Thoracic aorta (tissue), 2 donors: ENCODE results near the gene MTHFD1L. TPM values are rescaled to one million over a fixed set of nuclear protein-coding genes. Genes with fewer than 3 reads are reported as not detected.

Experiments used
- ATAC-seq: fragments of 150-250 bp; one replicate; pipeline ENCODE4 v1.8.0; 2017; ENCODE audit warnings: low read depth; ENCODE audit not compliant: insufficient number of reproducible peaks, low FRiP score
- DNase-seq: peaks from one replicate; pipeline ENCODE4 v3.0.0-alpha.2; 2020; ENCODE audit warnings: low spot score
- H3K27ac ChIP-seq, 2 donors: fragments of 200-600 bp; sonication (generic); 1 replicate in 1 of 2; 2 replicates in 1 of 2; pipeline ENCODE4 v1.5.1; 2016; ENCODE audit warnings: mild to moderate bottlenecking in 2 of 2, moderate library complexity in 2 of 2
- H3K27me3 ChIP-seq: fragments of 200-600 bp; sonication (generic); replicated peaks from 2 replicates; pipeline ENCODE4 v1.6.0; 2016; ENCODE audit warnings: mild to moderate bottlenecking; ENCODE audit not compliant: insufficient read depth
- H3K36me3 ChIP-seq: fragments of 200-600 bp; sonication (generic); one replicate; pipeline ENCODE4 v1.5.1; 2016
- H3K4me1 ChIP-seq, 2 donors: fragments of 200-600 bp; sonication (generic); 1 replicate in 1 of 2; 2 replicates in 1 of 2; pipeline versions ENCODE4 v1.5.1 to v1.6.0; 2016; ENCODE audit warnings: low read depth in 2 of 2, mild to moderate bottlenecking in 1 of 2; ENCODE audit not compliant: control insufficient read depth in 1 of 2
- H3K4me3 ChIP-seq: fragments of 200-600 bp; sonication (generic); 2 replicates; pipeline ENCODE4 v1.5.1; 2016; ENCODE audit warnings: mild to moderate bottlenecking
- H3K9me3 ChIP-seq: fragments of 200-600 bp; sonication (generic); 2 replicates; pipeline ENCODE4 v1.5.1; 2016
- total RNA-seq, 2 donors: library from RNA; depleted of rRNA; stranded (reverse); fragments of >200 nt; gene quantifications; one replicate each; pipeline versions ENCODE4 v1.1.0 to v1.2.3, GENCODE V29; 2016
- TF ChIP-seq, protein P1 (sequence below): fragments of 200-600 bp; sonication (generic); IDR thresholded peaks from one replicate; pipeline ENCODE4 v1.5.1; 2019; ENCODE audit warnings: antibody characterized with exemption

MTHFD1L gene
- total RNA-seq, 2 donors from 2014 or later = 52.8 to 77.3 TPM

- no peak for DNase-seq
- Histone ChIP-seq H3K4me3 (no peak overlapping the region), H3K4me1 (peaks cover 0 to 6% of the 10 kb centered on the region in 2 donors), H3K36me3 (no peaks in the 10 kb centered on the region), H3K9me3 (no peaks in the 10 kb centered on the region), H3K27me3 (no peaks in the 10 kb centered on the region), H3K27ac (no peak overlapping the region)
- no peak for ATAC-seq
- TF ChIP-seq, protein P1, sequence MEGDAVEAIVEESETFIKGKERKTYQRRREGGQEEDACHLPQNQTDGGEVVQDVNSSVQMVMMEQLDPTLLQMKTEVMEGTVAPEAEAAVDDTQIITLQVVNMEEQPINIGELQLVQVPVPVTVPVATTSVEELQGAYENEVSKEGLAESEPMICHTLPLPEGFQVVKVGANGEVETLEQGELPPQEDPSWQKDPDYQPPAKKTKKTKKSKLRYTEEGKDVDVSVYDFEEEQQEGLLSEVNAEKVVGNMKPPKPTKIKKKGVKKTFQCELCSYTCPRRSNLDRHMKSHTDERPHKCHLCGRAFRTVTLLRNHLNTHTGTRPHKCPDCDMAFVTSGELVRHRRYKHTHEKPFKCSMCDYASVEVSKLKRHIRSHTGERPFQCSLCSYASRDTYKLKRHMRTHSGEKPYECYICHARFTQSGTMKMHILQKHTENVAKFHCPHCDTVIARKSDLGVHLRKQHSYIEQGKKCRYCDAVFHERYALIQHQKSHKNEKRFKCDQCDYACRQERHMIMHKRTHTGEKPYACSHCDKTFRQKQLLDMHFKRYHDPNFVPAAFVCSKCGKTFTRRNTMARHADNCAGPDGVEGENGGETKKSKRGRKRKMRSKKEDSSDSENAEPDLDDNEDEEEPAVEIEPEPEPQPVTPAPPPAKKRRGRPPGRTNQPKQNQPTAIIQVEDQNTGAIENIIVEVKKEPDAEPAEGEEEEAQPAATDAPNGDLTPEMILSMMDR = no peak
Observed at GRCh38 chr6:151143806-151144205, 278.3 kb downstream of the MTHFD1L start.

DNA sequence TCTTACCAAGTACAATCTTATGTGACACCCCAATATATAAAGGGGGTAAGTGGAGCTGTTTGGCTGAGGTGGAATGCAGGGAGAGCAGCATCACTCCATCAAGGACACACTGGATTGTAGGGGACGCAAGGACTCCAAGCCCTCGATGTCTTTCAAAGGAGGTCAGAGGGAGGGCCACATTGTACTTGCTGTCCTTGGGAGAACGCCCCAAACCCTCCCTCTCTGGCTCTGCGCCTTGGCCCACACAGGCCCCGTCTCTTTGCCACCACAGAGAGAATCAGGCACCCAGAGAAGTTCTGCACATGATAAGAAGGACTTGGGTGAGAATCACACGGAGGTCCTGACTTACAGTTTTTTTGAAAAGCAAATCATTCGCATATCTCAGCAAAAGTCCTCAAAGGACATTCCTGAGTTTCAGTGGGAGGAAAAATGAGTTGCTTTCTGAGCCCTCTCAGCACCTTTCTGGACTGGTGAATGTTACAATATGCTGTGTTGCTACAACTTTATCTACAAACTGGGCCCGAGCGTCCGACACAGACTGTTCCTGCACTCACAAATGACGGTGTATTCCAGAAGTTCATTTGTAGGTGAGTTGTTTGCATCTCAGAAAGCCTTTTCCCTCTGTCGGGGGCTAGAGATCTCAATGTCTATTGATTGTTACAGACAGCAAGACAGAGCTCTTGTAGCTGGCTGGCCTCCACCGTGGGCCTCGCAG is 281.8 kb downstream of the MTHFD1L start:
- H3K27ac ChIP-seq = no peak overlapping the region
- H3K36me3 ChIP-seq = no peaks in the 10 kb centered on the region
- no peaks in the 10 kb centered on the region for H3K4me1 ChIP-seq
- no peak for ATAC-seq
- no peak overlapping the region for H3K4me3 ChIP-seq
- TF ChIP-seq, protein P1 = no peak
- H3K27me3 ChIP-seq = no peaks in the 10 kb centered on the region
- no peaks in the 10 kb centered on the region for H3K9me3 ChIP-seq
- DNase-seq = no peak

GRCh38 chr6:151148111-151148510 is 282.6 kb downstream of the MTHFD1L start:
- H3K9me3 ChIP-seq = no peaks in the 10 kb centered on the region
- H3K4me3 ChIP-seq = no peak overlapping the region
- TF ChIP-seq, protein P1 = no peak
- H3K27ac ChIP-seq = no peak overlapping the region
- H3K27me3 ChIP-seq = no peaks in the 10 kb centered on the region
- H3K36me3 ChIP-seq = no peaks in the 10 kb centered on the region
- DNase-seq (no peak), ATAC-seq (no peak)
- no peaks in the 10 kb centered on the region for H3K4me1 ChIP-seq

DNA sequence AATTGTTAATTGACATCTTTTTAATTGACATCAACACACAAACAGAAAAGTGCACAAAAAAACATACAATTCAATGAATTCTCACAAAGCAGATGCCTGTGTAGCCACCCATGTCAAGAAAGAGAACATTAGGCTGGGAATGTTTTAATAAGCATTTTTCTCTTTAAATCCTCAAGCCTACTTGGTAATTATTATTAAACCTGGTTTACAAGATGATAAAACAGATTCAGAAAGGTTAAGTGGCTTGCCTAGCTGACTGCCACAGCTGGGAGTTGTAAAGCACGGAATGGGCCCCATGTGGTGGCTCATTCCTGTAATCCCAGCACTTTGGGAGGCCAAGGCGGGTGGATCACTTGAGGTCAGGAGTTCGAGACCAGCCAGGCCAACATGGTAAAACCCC is 284.3 kb downstream of the MTHFD1L start:
- no peak overlapping the region for H3K4me3 ChIP-seq
- TF ChIP-seq, protein P1 = no peak
- H3K27ac ChIP-seq = no peak overlapping the region
- H3K27me3 ChIP-seq = no peaks in the 10 kb centered on the region
- no peak for ATAC-seq
- H3K9me3 ChIP-seq = no peaks in the 10 kb centered on the region
- DNase-seq = no peak
- no peaks in the 10 kb centered on the region for H3K36me3 ChIP-seq
- H3K4me1 ChIP-seq = no peaks in the 10 kb centered on the region
